ENCODE data around the gene RGS8.

DNA sequence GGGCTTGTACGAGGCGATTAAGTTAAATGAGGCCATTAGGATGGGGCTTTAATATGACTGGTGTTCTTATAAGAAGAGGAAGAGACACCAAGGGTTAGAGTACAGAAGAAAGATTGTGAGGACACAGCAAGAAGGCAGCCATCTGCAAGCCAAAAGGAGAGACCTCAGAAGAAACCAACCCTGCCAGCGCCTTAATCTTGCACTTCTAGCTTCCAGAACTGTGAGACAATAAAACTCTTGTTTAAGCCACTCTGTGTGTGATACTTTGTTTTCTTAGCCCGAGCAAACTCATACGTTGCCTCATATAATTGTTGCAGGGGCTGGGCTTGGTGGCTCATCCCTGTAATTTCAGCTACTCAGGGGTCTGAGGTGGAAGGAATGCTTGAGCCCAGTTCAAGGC is 46.6 kb downstream of the RGS8 start:
- TF ChIP-seq, protein P1, sequence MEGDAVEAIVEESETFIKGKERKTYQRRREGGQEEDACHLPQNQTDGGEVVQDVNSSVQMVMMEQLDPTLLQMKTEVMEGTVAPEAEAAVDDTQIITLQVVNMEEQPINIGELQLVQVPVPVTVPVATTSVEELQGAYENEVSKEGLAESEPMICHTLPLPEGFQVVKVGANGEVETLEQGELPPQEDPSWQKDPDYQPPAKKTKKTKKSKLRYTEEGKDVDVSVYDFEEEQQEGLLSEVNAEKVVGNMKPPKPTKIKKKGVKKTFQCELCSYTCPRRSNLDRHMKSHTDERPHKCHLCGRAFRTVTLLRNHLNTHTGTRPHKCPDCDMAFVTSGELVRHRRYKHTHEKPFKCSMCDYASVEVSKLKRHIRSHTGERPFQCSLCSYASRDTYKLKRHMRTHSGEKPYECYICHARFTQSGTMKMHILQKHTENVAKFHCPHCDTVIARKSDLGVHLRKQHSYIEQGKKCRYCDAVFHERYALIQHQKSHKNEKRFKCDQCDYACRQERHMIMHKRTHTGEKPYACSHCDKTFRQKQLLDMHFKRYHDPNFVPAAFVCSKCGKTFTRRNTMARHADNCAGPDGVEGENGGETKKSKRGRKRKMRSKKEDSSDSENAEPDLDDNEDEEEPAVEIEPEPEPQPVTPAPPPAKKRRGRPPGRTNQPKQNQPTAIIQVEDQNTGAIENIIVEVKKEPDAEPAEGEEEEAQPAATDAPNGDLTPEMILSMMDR (IDR thresholded peaks at IDR 0.05), result no peak
- no peak for TF ChIP-seq EP300 (IDR thresholded peaks at IDR 0.05)
- TF ChIP-seq POLR2A (IDR thresholded peaks at IDR 0.05), result no peak
